GOT3 (cell line): ENCODE data around the gene AKAP7.

Source experiments
- DNase-seq: peaks from one replicate; lab custom pipeline; 2025; ENCODE audit warnings: mixed read lengths; lab: John Stamatoyannopoulos, UW

AKAP7 gene

DNA sequence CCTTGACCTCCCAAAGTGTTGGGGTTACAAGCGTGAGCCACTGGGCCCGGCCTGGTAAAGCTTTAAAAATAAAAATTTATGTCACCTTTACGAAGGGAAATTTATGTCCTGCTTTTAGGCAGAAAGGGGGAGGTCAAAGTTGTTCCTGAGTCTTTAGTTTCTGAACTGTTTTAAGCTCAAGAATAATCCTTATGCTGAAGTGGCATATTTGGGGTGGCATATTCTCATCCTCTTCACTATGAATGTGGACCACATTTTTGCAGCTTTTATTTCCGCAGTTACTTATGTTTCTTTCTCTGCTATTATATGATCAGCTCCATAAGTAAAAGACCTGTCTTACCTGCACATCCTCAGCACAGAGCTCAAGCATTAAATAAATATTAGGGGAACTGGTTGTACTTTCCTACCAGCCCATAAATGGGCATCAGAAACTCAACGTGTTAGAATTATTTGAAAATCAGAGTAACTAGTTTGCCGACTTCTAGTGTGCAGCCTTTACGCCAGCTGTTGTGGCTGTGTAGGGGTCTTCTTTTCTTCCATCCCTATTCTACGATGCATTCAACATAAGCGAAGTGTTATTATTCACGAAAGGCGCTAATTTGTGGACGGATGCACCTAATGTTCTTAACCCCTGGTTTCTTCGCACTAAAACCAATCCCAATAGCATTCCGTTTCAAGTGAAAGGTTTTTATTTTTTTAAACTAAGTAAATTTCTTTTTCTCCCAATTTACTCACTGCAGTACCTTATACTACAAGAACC is 867 bp upstream of the AKAP7 start:
- DNase-seq = no peak

DNA sequence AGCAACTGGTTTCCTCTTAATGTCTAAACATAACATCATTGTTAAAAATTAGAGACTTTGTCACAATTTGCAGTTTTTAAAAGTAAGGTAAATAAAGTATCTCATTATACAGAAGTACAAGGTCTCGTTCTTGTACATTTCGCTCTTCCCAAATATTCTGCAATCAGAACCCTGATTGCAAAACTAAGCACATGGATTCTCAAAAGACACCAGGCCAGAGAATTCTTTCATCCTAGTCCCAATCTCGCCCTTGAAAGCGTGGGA is 355 bp upstream of the AKAP7 start:
- no peak for DNase-seq

DNA sequence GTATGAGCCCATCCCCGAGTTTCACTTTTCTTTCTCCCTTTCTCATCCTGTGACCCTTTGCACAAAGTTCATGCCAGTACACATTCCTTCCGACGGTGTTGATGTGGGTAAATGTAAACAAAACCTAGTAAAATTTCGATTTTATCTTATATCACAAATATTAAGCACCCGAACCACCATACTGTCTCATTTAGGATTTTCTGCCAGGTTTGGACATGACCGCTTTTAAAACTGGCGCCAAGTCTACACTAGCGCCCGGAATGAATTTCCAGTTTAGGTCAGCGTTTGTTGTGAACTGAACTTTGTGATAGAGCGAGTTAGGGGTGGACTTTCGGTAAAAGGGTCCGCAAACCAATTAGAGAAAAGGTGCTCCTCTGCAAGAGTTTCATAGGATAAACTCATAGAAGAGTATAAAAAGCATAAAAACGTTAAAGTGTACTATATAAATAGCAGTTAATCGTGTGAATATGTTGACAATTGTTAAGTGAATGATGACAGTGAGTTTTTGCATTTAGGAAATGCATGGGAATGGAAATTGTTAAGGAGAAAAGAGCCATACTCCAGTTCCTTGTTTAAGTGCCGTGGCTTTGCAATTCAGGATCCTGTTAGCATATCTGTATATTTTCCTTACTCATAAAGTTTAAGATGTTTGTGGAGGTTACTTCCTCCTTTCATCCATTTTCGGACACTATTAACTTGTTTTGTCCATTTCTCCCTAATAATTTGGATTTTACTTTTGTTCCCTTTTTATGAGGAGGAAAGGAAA is 937 bp downstream of the AKAP7 start:
- DNase-seq = no peak

- no peak for DNase-seq
Observed at GRCh38 chr6:131139599-131139998, 4.3 kb downstream of the AKAP7 start.

DNA sequence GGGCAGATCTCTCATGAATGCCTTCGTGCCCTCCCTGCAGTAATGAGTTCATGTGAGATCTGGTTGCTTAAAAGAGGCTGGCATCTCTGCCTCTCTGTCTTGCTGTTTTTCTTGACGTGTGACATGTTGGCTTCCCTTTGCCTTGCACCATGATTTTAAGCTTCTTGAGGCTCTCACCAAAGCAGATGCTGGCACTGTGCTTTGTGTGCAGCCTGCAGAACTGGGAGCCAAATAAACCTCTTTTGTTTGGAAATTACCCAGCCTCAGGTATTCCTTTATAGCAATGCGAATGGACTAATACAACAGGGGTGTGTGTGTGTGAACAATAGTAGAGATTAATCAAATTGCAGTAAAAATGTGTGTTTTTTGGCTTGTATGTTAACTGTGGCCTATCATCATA is 8.1 kb downstream of the AKAP7 start:
- DNase-seq = no peak

DNA sequence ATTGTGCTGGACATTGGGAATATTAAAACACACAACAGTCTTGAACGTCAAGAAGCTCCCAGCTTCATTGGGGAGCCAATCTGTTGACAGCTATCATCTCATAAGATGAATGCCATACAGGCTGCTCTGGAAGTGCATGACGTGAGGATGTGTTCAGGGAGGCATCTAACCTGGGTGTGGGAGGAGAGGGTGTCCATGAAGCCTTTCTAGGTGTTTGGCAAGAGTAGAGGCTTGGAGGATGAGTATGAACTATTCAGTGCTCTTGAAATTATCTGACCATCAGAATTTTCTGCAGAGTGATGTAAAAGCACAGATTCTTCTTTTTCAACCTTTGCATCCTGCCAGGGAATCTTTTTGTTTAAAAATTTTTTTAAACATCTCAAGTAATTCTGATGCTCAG is 11.6 kb downstream of the AKAP7 start:
- no peak for DNase-seq

GRCh38 chr6:131156411-131156810 is 21.1 kb downstream of the AKAP7 start:
- DNase-seq = no peak

- DNase-seq = no peak
Observed at GRCh38 chr6:131159578-131159977, 24.3 kb downstream of the AKAP7 start.

DNA sequence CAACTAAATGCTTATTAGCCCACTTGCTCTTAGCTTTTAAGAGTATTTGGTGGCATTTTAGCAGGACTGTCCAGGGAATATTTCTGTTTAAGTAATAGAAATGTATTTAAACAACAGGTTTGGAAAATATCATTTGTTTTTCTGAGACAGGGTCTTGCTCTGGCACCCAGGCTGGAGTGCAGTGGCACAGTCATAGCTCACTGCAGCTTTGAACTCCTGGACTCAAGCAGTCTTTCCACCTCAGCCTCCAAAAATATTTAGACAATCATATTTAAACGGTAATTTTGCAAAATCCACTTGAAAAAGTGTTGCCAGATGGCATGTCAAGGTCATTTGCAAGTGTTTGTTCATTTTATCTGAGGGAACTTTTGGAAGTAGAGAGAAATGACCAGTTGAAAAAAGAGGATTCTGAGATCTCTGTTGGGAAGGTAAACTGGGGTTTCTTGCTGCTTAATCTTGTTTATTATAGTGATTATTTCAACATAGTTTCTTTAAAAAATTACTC is 25.0 kb downstream of the AKAP7 start:
- DNase-seq = no peak

GRCh38 chr6:131161987-131162386 is 26.7 kb downstream of the AKAP7 start:
- no peak for DNase-seq

DNA sequence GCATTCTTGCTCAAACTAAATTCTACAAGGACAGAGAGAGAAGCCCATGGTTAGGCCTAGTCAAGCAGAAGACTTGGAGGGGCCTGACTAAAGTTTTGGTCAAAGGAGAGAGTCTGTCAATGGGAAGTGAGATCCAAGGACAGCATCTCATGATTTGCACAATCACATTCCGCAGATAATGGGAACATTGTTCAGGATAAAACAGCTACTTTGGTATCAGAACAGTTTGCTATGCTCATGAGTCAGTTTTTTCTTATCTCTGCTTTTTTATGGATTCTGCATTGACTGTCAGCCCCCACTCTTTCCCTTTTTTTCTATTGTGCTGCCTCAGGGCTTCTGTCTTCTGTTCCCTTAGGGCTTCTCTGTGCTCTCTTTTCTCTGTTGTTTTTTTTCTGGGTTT is 28.6 kb downstream of the AKAP7 start:
- no peak for DNase-seq

- no peak for DNase-seq
Observed at GRCh38 chr6:131164506-131164905, 29.2 kb downstream of the AKAP7 start.

DNA sequence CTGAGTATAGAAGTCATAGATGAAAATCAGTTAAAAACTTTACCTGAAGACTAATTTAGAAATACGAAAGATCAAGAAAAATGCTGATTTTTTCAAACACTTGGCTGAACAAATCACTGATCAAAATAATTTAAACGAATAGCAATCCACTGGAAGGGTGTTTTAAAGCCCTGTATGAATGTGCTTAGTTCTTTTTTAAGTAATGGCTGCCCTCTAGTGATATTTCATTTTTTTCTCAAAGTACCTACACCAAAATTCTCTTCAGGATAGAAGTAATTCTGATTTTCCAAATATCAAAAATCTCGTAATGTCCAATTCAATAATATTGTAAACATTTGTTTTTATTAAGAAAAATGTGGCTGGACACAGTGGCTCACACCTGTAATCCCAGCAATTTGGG is 32.5 kb downstream of the AKAP7 start:
- no peak for DNase-seq

GRCh38 chr6:131169613-131170012 is 34.3 kb downstream of the AKAP7 start:
- no peak for DNase-seq

DNA sequence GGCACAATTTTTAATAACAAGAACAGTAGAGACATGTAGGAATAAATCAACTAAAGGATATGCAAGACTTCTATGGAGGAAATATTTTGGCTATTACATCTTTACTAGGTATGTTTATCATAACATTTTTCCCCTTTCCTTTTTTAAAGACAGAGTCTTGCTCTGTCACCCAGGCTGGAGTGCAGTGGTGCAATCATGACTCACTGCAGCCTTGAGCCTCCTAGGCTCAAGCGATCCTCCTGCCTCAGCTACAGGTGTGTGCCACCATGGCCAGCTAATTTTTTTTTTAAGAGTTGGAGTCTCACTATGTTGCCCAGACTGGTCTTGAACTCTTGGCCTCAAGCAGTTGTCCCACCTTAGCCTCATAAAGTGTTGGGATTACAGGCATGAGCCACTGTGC is 37.0 kb downstream of the AKAP7 start:
- DNase-seq = no peak

DNA sequence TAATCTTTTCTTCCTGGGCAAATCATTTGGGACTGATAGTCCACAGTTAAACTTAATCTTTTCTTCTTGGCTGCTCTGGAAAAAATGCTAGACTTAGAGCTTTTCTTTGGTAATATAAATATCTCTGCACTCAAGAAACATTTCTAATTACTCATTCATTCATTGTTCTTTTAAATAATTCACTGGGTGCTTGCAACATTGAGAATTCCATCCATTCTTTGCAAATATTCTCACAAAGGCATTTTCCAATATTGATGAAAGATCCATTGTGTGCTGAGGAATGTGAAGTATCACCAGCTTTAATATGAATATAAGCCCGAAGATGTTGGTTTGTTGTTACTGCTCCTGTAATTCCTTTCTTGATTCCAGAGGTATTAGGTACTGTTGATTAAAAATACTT is 38.4 kb downstream of the AKAP7 start:
- DNase-seq = no peak

DNA sequence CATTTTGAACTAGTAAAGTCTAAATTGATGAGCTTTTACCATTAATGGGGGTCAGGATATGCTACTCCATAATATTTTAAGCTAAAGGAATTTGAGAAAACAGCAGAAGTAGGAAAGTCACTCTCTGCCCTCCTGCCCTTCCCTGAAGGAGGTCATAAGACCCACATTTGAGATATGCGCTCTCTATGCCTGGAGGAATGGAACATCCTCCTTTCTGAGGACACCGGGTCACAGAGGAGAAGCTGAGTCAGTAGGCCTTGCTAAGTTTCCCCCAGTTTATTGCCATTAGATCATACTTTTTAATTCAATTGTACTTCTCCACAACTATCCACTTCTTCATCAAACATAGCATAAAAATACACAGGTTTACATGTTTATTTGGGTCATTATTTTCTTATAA is 40.3 kb downstream of the AKAP7 start:
- no peak for DNase-seq

DNA sequence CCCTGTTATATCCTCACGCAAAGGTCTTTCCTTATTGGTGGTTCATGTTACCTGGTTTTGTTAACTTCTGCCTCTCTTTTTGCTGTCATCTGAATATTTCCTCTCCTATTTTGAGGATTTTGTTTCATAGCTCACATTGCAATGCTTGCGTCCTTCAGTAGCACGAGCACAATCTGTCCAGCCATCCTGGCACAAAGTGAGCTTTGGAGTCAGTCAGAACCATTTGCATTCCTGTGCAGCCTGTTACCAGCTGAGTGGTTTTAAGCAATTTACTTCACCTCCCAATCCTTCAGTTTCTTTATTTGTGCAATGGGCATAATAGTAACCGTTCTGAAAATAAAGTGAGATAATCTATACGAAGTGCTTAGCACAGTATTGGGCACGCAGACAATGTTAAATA is 42.7 kb downstream of the AKAP7 start:
- DNase-seq = no peak

GRCh38 chr6:131182991-131183425 is 47.7 kb downstream of the AKAP7 start:
- no peak for DNase-seq

GRCh38 chr6:131183427-131184095 is 48.3 kb downstream of the AKAP7 start:
- DNase-seq = no peak

DNA sequence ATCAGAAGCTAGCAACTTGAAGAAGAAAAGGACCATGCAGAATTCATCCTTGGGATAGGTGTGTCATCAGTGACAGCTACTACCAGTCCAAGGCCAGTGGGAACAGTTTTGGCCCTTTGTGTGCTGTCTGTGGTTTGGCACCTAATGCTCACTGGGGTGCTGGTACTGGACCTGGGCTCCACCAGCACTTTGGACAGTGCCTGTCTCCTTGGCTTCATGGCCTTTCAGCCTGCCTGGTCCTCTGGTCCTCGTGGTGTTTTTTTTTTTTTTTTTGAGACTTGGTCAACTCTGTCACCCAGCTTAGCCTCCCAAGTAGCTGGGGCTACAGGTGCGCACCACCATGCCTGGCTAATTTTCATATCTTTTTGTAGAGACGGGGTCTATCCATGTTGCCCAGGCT is 56.3 kb downstream of the AKAP7 start:
- no peak for DNase-seq

GRCh38 chr6:131197716-131198115 is 62.4 kb downstream of the AKAP7 start:
- no peak for DNase-seq
